PFSK-1 (cell line): Measurements from ENCODE around the gene MED9.

Source experiments
- FOXP2 ChIP-seq: optimal IDR thresholded peaks from 2 replicates; pipeline ENCODE3; 2011; ENCODE audit warnings: borderline replicate concordance, control low read depth, inconsistent platforms; ENCODE audit not compliant: insufficient read depth; ENCODE audit errors: extremely low read length, extremely low read depth
- POLR2AphosphoS5 ChIP-seq: IDR thresholded peaks from 2 replicates; pipeline ENCODE4 v1.6.1; 2012; ENCODE audit warnings: low read depth, mild to moderate bottlenecking, control low read depth, low read length, moderate library complexity
- REST ChIP-seq, 2 experiments: IDR thresholded peaks; 2 replicates each; pipeline versions ENCODE4 v1.6.1 to v1.8.0; 2011 to 2012; ENCODE audit warnings: low read depth in 2 of 2, low read length in 2 of 2, control low read depth in 1 of 2, inconsistent platforms in 1 of 2, mild to moderate bottlenecking in 1 of 2, moderate library complexity in 1 of 2; ENCODE audit not compliant: insufficient read depth in 1 of 2
- SIN3A ChIP-seq: IDR thresholded peaks from 2 replicates; pipeline ENCODE4 v1.6.1; 2012; ENCODE audit warnings: mild to moderate bottlenecking, low read length, moderate library complexity, borderline replicate concordance; ENCODE audit not compliant: insufficient read depth
- TAF1 ChIP-seq: IDR thresholded peaks from 2 replicates; pipeline ENCODE4 v1.6.1; 2012; ENCODE audit warnings: low read length, control low read depth, borderline replicate concordance; ENCODE audit not compliant: insufficient read depth

The MED9 gene

GRCh38 chr17:17516941-17517720, 40.3 kb downstream of the MED9 start:
- no peak for TF ChIP-seq REST (IDR thresholded peaks at IDR 0.05; ENCODE audit: insufficient read depth in 1 of 2, low read depth in 2 of 2, low read length in 2 of 2)
- no peak for TF ChIP-seq FOXP2
- TF ChIP-seq TAF1 = no peak
- TF ChIP-seq SIN3A = no peak
- no peak for TF ChIP-seq POLR2AphosphoS5

GRCh38 chr17:17518014-17518413, 41.2 kb downstream of the MED9 start:
- TF ChIP-seq POLR2AphosphoS5 (no peak), FOXP2 (no peak), REST (IDR thresholded peaks at IDR 0.05; ENCODE audit: insufficient read depth in 1 of 2, low read depth in 2 of 2, low read length in 2 of 2) (no peak), TAF1 (no peak), SIN3A (no peak)

- TF ChIP-seq POLR2AphosphoS5 (no peak), TAF1 (no peak), REST (IDR thresholded peaks at IDR 0.05; ENCODE audit: insufficient read depth in 1 of 2, low read depth in 2 of 2, low read length in 2 of 2) (no peak), SIN3A (no peak), FOXP2 (no peak)
These were observed 42.2 kb downstream of the MED9 start for GRCh38 chr17:17518951-17519350.

GRCh38 chr17:17519886-17520285, 43.1 kb downstream of the MED9 start:
- TF ChIP-seq FOXP2 (no peak), SIN3A (no peak), TAF1 (no peak), POLR2AphosphoS5 (no peak), REST (IDR thresholded peaks at IDR 0.05; ENCODE audit: insufficient read depth in 1 of 2, low read depth in 2 of 2, low read length in 2 of 2) (no peak)
